CD4-positive, alpha-beta T cell treated with Interferon alpha-2 for 1 hour (primary cell): ENCODE measurements around the gene CEP57L1.
"Not testable (repeated sequence)": the region's sequence is repeated elsewhere in the genome, so short reads cannot be mapped to it uniquely, and the experiment has no call there.

Experiments used
- DNase-seq, 2 donors: peaks; one replicate each; pipeline ENCODE4 v3.0.0-alpha.2; 2020 to 2022

Gene CEP57L1

GRCh38 chr6:109117346-109118035 lies 22.2 kb downstream of the CEP57L1 start:
- DNase-seq = peak in 1 of 2 donors; percentile 29

- no peak for DNase-seq
Measured at GRCh38 chr6:109118337-109118736, 23.0 kb downstream of the CEP57L1 start.

- DNase-seq = no peak
Measured at GRCh38 chr6:109118871-109119354, 23.6 kb downstream of the CEP57L1 start.

- no peak for DNase-seq
Measured at GRCh38 chr6:109121411-109121810, 26.1 kb downstream of the CEP57L1 start.

- no peak for DNase-seq
Measured at GRCh38 chr6:109124219-109124618, 28.9 kb downstream of the CEP57L1 start.

GRCh38 chr6:109125504-109125903 lies 30.2 kb downstream of the CEP57L1 start:
- no peak for DNase-seq

GRCh38 chr6:109130065-109130464 lies 34.8 kb downstream of the CEP57L1 start:
- no peak for DNase-seq

- not testable (repeated sequence) for DNase-seq
Measured at GRCh38 chr6:109135600-109135999, 40.3 kb downstream of the CEP57L1 start.

- DNase-seq = not testable (repeated sequence)
Measured at GRCh38 chr6:109136039-109136438, 40.7 kb downstream of the CEP57L1 start.

- DNase-seq = not testable (repeated sequence)
Measured at GRCh38 chr6:109136530-109136929, 41.2 kb downstream of the CEP57L1 start.

GRCh38 chr6:109139109-109139508 lies 43.8 kb downstream of the CEP57L1 start:
- no peak for DNase-seq

GRCh38 chr6:109142067-109142466 lies 46.8 kb downstream of the CEP57L1 start:
- not testable (repeated sequence) for DNase-seq

GRCh38 chr6:109143191-109143590 lies 47.9 kb downstream of the CEP57L1 start:
- DNase-seq = no peak

- not testable (repeated sequence) for DNase-seq
Measured at GRCh38 chr6:109148251-109148650, 52.9 kb downstream of the CEP57L1 start.

- not testable (repeated sequence) for DNase-seq
Measured at GRCh38 chr6:109148716-109149115, 53.4 kb downstream of the CEP57L1 start.

GRCh38 chr6:109153752-109154151 lies 58.4 kb downstream of the CEP57L1 start:
- DNase-seq = no peak

- DNase-seq = no peak
Measured at GRCh38 chr6:109164331-109164730, 69.0 kb downstream of the CEP57L1 start.

GRCh38 chr6:109165392-109165974 lies 70.2 kb downstream of the CEP57L1 start:
- DNase-seq = no peak

- DNase-seq = no peak
Measured at GRCh38 chr6:109166673-109167072, 71.4 kb downstream of the CEP57L1 start.

GRCh38 chr6:109167562-109167961 lies 72.3 kb downstream of the CEP57L1 start:
- no peak for DNase-seq

- DNase-seq = no peak
Measured at GRCh38 chr6:109170333-109170732, 75.0 kb downstream of the CEP57L1 start.

GRCh38 chr6:109172101-109172746 lies 76.9 kb downstream of the CEP57L1 start:
- DNase-seq = no peak

- DNase-seq = no peak
Measured at GRCh38 chr6:109174916-109175315, 79.6 kb downstream of the CEP57L1 start.

- no peak for DNase-seq
Measured at GRCh38 chr6:109178921-109179320, 83.6 kb downstream of the CEP57L1 start.
